Measurements from ENCODE around the gene POLR2H.

DNA sequence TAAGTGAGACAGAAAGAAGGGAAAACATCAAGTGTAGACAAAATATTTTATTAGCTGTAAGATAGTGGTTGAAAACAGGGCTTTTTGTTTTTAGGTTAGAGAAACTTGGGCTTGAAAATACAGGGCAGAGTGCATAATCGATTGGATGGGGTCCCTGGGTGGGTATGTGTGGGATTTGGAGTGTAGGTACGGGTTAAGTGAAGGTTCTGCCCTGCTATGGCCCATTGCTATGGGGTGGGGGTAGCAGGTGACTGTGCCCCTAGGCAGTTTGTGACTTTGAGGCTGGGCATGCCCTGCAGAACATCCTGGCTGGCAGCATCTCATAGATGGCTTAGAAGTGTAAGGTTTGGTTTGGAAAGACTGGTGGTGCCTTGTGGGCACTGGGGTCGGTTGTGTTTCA, 27.8 kb upstream of the POLR2H start:
- TF ChIP-seq NFYB (CRISPR knock-in tag; conservative IDR thresholded peaks at IDR 0.05; ENCODE audit: low read depth): no peak
- no peak for TF ChIP-seq EMX1 (CRISPR knock-in tag; IDR thresholded peaks at IDR 0.05)
- no peak for TF ChIP-seq CBFB (CRISPR knock-in tag; IDR thresholded peaks at IDR 0.05; ENCODE audit: low read depth)
- TF ChIP-seq, protein P1, sequence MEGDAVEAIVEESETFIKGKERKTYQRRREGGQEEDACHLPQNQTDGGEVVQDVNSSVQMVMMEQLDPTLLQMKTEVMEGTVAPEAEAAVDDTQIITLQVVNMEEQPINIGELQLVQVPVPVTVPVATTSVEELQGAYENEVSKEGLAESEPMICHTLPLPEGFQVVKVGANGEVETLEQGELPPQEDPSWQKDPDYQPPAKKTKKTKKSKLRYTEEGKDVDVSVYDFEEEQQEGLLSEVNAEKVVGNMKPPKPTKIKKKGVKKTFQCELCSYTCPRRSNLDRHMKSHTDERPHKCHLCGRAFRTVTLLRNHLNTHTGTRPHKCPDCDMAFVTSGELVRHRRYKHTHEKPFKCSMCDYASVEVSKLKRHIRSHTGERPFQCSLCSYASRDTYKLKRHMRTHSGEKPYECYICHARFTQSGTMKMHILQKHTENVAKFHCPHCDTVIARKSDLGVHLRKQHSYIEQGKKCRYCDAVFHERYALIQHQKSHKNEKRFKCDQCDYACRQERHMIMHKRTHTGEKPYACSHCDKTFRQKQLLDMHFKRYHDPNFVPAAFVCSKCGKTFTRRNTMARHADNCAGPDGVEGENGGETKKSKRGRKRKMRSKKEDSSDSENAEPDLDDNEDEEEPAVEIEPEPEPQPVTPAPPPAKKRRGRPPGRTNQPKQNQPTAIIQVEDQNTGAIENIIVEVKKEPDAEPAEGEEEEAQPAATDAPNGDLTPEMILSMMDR (IDR thresholded peaks at IDR 0.05): no peak
- TF ChIP-seq ZBTB21 (CRISPR knock-in tag; IDR thresholded peaks at IDR 0.05; ENCODE audit: borderline replicate concordance): no peak
- TF ChIP-seq, protein P2, sequence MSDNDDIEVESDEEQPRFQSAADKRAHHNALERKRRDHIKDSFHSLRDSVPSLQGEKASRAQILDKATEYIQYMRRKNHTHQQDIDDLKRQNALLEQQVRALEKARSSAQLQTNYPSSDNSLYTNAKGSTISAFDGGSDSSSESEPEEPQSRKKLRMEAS (CRISPR knock-in tag; IDR thresholded peaks at IDR 0.05): no peak
- no peak for TF ChIP-seq CREM (CRISPR knock-in tag; IDR thresholded peaks at IDR 0.05)
- TF ChIP-seq, protein P3, sequence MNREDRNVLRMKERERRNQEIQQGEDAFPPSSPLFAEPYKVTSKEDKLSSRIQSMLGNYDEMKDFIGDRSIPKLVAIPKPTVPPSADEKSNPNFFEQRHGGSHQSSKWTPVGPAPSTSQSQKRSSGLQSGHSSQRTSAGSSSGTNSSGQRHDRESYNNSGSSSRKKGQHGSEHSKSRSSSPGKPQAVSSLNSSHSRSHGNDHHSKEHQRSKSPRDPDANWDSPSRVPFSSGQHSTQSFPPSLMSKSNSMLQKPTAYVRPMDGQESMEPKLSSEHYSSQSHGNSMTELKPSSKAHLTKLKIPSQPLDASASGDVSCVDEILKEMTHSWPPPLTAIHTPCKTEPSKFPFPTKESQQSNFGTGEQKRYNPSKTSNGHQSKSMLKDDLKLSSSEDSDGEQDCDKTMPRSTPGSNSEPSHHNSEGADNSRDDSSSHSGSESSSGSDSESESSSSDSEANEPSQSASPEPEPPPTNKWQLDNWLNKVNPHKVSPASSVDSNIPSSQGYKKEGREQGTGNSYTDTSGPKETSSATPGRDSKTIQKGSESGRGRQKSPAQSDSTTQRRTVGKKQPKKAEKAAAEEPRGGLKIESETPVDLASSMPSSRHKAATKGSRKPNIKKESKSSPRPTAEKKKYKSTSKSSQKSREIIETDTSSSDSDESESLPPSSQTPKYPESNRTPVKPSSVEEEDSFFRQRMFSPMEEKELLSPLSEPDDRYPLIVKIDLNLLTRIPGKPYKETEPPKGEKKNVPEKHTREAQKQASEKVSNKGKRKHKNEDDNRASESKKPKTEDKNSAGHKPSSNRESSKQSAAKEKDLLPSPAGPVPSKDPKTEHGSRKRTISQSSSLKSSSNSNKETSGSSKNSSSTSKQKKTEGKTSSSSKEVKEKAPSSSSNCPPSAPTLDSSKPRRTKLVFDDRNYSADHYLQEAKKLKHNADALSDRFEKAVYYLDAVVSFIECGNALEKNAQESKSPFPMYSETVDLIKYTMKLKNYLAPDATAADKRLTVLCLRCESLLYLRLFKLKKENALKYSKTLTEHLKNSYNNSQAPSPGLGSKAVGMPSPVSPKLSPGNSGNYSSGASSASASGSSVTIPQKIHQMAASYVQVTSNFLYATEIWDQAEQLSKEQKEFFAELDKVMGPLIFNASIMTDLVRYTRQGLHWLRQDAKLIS (CRISPR knock-in tag; IDR thresholded peaks at IDR 0.05; ENCODE audit: borderline replicate concordance): no peak
- TF ChIP-seq NR3C1 (CRISPR knock-in tag; conservative IDR thresholded peaks at IDR 0.05; ENCODE audit: low read depth): no peak
- TF ChIP-seq, protein P4, sequence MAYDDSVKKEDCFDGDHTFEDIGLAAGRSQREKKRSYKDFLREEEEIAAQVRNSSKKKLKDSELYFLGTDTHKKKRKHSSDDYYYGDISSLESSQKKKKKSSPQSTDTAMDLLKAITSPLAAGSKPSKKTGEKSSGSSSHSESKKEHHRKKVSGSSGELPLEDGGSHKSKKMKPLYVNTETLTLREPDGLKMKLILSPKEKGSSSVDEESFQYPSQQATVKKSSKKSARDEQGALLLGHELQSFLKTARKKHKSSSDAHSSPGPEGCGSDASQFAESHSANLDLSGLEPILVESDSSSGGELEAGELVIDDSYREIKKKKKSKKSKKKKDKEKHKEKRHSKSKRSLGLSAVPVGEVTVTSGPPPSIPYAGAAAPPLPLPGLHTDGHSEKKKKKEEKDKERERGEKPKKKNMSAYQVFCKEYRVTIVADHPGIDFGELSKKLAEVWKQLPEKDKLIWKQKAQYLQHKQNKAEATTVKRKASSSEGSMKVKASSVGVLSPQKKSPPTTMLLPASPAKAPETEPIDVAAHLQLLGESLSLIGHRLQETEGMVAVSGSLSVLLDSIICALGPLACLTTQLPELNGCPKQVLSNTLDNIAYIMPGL (CRISPR knock-in tag; IDR thresholded peaks at IDR 0.05): no peak

Measured in WTC11 (cell line).